ENCODE data around the gene KLHL7. TPM values are rescaled to one million over a fixed set of nuclear protein-coding genes. Genes with fewer than 3 reads are reported as not detected.

Gene KLHL7
- polyA plus RNA-seq, 1 donor from 2014 or later: 198 TPM

- Histone ChIP-seq H3K4me3 (ENCODE audit: low read length) (no peak overlapping the region), H3K4me2 (ENCODE audit: low read length) (no peak overlapping the region), H3K27me3 (ENCODE audit: insufficient read depth, low read depth, low read length) (no peaks in the 10 kb centered on the region), H3F3A (ENCODE audit: insufficient read depth, low read length, poor library complexity, severe bottlenecking) (no peaks in the 10 kb centered on the region), H3K9ac (ENCODE audit: low read length) (no peak overlapping the region), H3K27ac (ENCODE audit: low read length) (no peak overlapping the region), H2AFZ (ENCODE audit: low read depth, low read length) (no peak overlapping the region), H3K36me3 (ENCODE audit: insufficient read depth, low read length) (no peaks in the 10 kb centered on the region), H3K79me2 (replicated peaks; ENCODE audit: insufficient read depth, low read length) (no peaks in the 10 kb centered on the region), H4K20me1 (ENCODE audit: insufficient read depth) (no peaks in the 10 kb centered on the region), H3K9me3 (ENCODE audit: low read length) (peaks cover 3% of the 10 kb centered on the region), H3K9me2 (ENCODE audit: insufficient read depth, low read length) (no peaks in the 10 kb centered on the region)
- no peak for TF ChIP-seq MXI1 (conservative IDR thresholded peaks at IDR 0.05; ENCODE audit: poor library complexity, severe bottlenecking)
- no peak for TF ChIP-seq EP300 (conservative IDR thresholded peaks at IDR 0.05; ENCODE audit: poor library complexity, severe bottlenecking)
- no peak for TF ChIP-seq SMC3 (conservative IDR thresholded peaks at IDR 0.05; ENCODE audit: poor library complexity)
- no peak for TF ChIP-seq TAF1 (IDR thresholded peaks at IDR 0.05; ENCODE audit: low read depth)
- TF ChIP-seq RAD21 (conservative IDR thresholded peaks at IDR 0.05): no peak
- no peak for TF ChIP-seq CTCF (IDR thresholded peaks at IDR 0.05; ENCODE audit: poor library complexity, severe bottlenecking)
- no peak for TF ChIP-seq POLR2AphosphoS5 (IDR thresholded peaks at IDR 0.05)
- no peak for TF ChIP-seq REST (IDR thresholded peaks at IDR 0.05; ENCODE audit: borderline replicate concordance)
- TF ChIP-seq EZH2 (IDR thresholded peaks at IDR 0.05; ENCODE audit: borderline replicate concordance, insufficient read depth, low read length, poor library complexity, severe bottlenecking): no peak
These were observed 7.6 kb upstream of the KLHL7 start for GRCh38 chr7:23098029-23098428.

GRCh38 chr7:23098460-23098859, 7.1 kb upstream of the KLHL7 start:
- Histone ChIP-seq H3K36me3 (ENCODE audit: insufficient read depth, low read length) (no peaks in the 10 kb centered on the region), H3F3A (ENCODE audit: insufficient read depth, low read length, poor library complexity, severe bottlenecking) (no peaks in the 10 kb centered on the region), H2AFZ (ENCODE audit: low read depth, low read length) (no peak overlapping the region), H4K20me1 (ENCODE audit: insufficient read depth) (no peaks in the 10 kb centered on the region), H3K9me3 (ENCODE audit: low read length) (peaks cover 3% of the 10 kb centered on the region), H3K4me3 (ENCODE audit: low read length) (no peak overlapping the region), H3K27ac (ENCODE audit: low read length) (no peak overlapping the region), H3K27me3 (ENCODE audit: insufficient read depth, low read depth, low read length) (no peaks in the 10 kb centered on the region), H3K4me2 (ENCODE audit: low read length) (no peak overlapping the region), H3K79me2 (replicated peaks; ENCODE audit: insufficient read depth, low read length) (no peaks in the 10 kb centered on the region), H3K9me2 (ENCODE audit: insufficient read depth, low read length) (no peaks in the 10 kb centered on the region), H3K9ac (ENCODE audit: low read length) (no peak overlapping the region)
- no peak for TF ChIP-seq TAF1 (IDR thresholded peaks at IDR 0.05; ENCODE audit: low read depth)
- no peak for TF ChIP-seq SMC3 (conservative IDR thresholded peaks at IDR 0.05; ENCODE audit: poor library complexity)

- Histone ChIP-seq H2AFZ (ENCODE audit: low read depth, low read length) (no peak overlapping the region), H3K27me3 (ENCODE audit: insufficient read depth, low read depth, low read length) (no peaks in the 10 kb centered on the region), H3K4me3 (ENCODE audit: low read length) (no peak overlapping the region), H3K9ac (ENCODE audit: low read length) (no peak overlapping the region), H4K20me1 (ENCODE audit: insufficient read depth) (no peaks in the 10 kb centered on the region), H3K36me3 (ENCODE audit: insufficient read depth, low read length) (no peaks in the 10 kb centered on the region), H3K9me2 (ENCODE audit: insufficient read depth, low read length) (no peaks in the 10 kb centered on the region), H3K79me2 (replicated peaks; ENCODE audit: insufficient read depth, low read length) (no peaks in the 10 kb centered on the region), H3K4me2 (ENCODE audit: low read length) (no peak overlapping the region), H3K9me3 (ENCODE audit: low read length) (peaks cover 3% of the 10 kb centered on the region), H3K27ac (ENCODE audit: low read length) (no peak overlapping the region), H3F3A (ENCODE audit: insufficient read depth, low read length, poor library complexity, severe bottlenecking) (no peaks in the 10 kb centered on the region)
- TF ChIP-seq TAF1 (IDR thresholded peaks at IDR 0.05; ENCODE audit: low read depth): no peak
- no peak for TF ChIP-seq EZH2 (IDR thresholded peaks at IDR 0.05; ENCODE audit: borderline replicate concordance, insufficient read depth, low read length, poor library complexity, severe bottlenecking)
- TF ChIP-seq RAD21 (conservative IDR thresholded peaks at IDR 0.05): no peak
- no peak for TF ChIP-seq POLR2AphosphoS5 (IDR thresholded peaks at IDR 0.05)
- no peak for TF ChIP-seq MXI1 (conservative IDR thresholded peaks at IDR 0.05; ENCODE audit: poor library complexity, severe bottlenecking)
- TF ChIP-seq REST (IDR thresholded peaks at IDR 0.05; ENCODE audit: borderline replicate concordance): no peak
- no peak for TF ChIP-seq SMC3 (conservative IDR thresholded peaks at IDR 0.05; ENCODE audit: poor library complexity)
- TF ChIP-seq CTCF (IDR thresholded peaks at IDR 0.05; ENCODE audit: poor library complexity, severe bottlenecking): no peak
- no peak for TF ChIP-seq EP300 (conservative IDR thresholded peaks at IDR 0.05; ENCODE audit: poor library complexity, severe bottlenecking)
These were observed 4.9 kb upstream of the KLHL7 start for GRCh38 chr7:23100697-23101096.

Data from neural cell (in vitro differentiated cells).